Measurements from ENCODE around the gene STAT5A.

Gene STAT5A

GRCh38 chr17:42270170-42270535, 18.1 kb upstream of the STAT5A start:
- no peak for DNase-seq

DNA sequence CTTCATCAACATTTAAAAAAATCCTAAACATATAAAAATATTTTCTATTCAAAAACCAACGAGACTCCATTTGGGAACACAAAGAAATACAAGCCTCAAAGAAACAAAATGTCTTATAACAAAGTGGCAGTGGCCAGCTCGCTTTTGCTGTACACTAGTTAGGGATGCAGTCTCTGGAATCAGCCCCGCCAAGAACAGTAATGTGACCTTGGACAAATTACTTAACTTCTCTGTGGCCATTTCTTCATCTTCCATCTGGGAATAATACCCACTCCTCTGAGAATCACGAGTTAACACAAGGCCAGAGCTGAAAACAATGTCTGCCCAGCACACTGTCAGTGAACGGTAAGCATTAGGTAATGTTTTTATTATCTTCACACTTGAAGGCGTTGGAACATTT, 17.7 kb upstream of the STAT5A start:
- no peak for DNase-seq

GRCh38 chr17:42271006-42271778, 17.1 kb upstream of the STAT5A start:
- no peak for DNase-seq

GRCh38 chr17:42271779-42272035, 16.6 kb upstream of the STAT5A start:
- DNase-seq, result no peak

- no peak for DNase-seq
These were observed 16.0 kb upstream of the STAT5A start for GRCh38 chr17:42272162-42272907.

GRCh38 chr17:42273474-42274252, 14.6 kb upstream of the STAT5A start:
- no peak for DNase-seq

DNA sequence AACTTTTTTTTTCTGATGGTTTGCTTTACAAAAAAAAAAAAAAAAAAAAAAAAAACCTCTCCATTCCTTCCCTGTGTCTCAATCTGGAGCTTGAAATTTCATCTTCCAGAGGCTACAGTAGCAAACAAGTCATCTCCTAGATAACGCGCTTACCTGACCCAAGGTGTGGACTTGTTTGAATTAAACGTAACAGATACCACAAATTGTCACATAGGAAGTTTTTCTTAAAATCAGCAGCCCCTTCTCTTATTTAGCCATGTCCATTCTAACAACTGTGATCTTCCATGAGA, 14.1 kb upstream of the STAT5A start:
- no peak for DNase-seq

DNA sequence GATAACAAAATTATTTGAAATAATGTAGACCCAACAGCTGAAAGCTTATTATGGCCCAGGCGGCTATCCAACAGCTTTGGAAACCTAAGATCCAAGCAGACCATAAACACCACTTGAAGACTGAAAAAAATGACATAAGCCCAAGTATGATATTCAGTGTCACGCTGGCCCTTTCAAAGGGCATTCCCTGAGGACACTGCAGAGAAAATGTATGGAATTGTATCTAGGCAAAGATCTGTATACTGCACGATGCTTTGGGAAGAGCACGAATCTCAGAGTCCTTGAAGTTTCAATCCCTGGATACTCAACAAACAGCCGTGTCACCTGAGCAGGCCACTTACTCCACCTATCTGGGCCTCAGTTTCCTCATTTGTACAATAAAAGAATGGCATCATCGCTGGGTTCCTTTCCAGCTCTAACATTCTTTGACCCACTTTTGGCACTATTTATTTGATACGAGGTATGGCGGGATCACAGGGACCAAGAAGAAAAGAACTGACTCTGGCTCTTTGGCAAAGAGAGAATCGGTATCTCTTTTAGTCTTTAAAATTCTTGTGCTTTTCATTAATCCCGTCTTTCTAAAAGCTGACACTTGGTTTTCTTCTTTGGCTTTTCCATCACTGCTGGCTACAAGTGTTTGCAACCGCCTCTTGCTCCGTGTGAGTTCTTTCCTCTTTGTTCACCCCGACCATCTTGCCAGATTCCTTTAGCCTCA, 13.3 kb upstream of the STAT5A start:
- DNase-seq, result no peak

GRCh38 chr17:42275527-42276358, 12.6 kb upstream of the STAT5A start:
- peak; percentile 55 for DNase-seq

GRCh38 chr17:42276359-42276608, 12.0 kb upstream of the STAT5A start, which contains the start of gene STAT5B:
Gene STAT5B (minus strand): TSS chr17:42276391. CDS start chr17:42232127, 44,264 bp downstream.
- peak; percentile 84 for DNase-seq

- peak; percentile 68 for DNase-seq
These were observed 11.5 kb upstream of the STAT5A start for GRCh38 chr17:42276609-42277341.

DNA sequence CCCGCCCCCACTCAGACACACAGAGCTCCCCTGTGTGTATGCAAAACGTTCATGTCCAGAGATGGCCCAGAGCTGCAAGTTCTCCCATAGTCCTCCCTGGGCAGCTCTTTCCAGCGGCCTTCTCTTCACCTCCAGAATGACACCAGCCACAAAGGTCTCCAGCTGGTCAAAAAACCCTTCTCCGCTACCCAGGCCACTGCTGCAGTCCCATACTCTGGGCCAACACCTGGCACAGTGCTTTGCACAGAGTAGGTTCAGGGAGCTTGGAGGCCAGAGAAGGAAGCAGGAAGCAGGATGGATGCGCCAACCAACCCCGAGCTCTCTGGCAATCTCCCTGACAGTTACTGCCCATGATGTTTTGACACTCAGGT, 11.0 kb upstream of the STAT5A start:
- no peak for DNase-seq

DNA sequence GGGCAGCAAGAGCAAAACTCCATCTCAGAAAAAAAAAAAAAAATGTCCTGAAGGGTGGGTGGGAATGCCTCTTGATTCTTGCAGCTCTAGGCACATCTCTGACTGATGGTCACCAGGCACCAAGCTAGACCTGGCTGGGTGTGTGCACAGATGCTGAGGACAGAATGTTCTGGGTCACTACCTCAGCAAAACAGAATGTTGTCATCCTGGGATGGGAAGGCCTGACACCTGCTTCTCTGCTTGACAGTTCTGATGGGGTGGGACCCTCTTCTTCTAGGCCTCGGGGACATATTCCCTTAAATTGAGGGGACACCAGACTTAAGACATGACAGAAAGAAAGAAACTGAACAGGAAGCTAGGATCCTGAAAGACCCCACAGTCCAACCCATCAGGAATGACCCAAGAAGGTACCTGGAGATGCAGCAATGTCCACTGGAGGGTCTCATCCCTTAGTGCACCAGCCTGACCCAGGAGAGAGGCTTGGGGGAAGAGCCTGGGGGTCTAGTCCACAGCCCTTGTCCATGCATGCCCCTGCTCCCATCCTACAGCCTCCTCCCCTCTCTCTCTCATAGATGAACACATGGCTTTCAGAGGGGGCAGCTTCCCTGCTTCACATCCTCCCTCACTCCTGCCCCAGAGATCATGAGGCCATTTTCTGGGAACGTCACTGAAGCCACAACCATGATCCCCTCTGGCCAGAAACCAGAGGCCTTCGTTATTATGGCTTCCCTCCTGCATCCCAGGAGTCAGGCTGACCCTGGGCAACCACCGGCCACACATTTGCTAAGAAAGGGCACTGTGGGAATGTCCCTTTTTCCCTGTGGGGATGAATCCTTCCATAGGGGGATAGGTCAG, 8.3 kb upstream of the STAT5A start:
- no peak for DNase-seq

- DNase-seq, result no peak
These were observed 6.7 kb upstream of the STAT5A start for GRCh38 chr17:42281571-42282096.

DNA sequence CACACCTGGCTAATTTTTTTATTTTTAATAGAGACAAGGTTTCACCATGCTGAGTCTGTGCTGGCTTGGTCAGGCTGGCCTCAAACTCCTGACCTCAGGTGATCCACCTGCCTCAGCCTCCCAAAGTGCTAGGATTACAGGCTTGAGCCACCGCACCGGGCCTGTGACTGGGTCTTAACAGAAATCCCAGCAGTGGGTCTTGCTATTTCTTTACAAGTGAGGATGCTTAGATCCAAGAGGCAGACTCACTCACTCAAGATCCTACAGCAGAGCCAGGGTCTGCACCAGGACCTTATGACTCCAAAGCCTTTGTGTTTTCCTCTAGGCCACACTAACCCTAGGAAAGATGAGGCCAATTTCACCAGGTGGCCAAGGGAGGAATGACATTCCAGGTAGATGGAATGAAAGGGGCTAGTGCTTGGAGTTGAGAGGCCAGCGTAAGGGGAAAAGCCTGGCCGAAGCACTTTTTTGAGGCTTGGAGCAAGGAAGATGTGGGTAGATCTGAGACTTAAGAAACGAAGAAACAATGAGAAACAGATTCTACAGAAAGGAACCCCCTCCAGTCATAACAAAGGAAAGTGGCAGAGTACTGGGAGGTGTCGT, 5.7 kb upstream of the STAT5A start:
- DNase-seq, result no peak

GRCh38 chr17:42283241-42284023, 4.9 kb upstream of the STAT5A start:
- no peak for DNase-seq

- DNase-seq, result no peak
These were observed 4.3 kb upstream of the STAT5A start for GRCh38 chr17:42284024-42284369.

DNA sequence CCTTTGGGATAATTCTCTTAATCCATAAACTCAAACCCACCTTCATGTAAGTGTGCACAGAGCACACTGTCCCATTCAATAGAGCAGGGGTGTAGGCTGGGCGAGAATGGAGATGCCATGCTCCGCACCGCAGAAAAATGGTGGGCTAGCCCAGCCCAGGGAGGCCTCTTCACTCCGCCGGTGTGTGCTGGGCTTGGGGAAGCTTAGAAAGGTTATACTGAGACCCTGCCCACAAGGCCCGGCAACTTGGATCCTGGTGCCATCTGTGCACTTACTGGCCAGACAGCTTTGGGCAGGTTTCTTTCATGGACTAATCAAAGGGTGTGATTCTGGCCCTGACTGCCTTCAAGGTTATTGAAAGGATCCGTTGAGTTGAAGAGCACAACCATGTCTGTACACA, 3.7 kb upstream of the STAT5A start:
- DNase-seq, result no peak

- no peak for DNase-seq
These were observed 2.8 kb upstream of the STAT5A start for GRCh38 chr17:42285346-42286050.
